A673 (cell line): Measurements from ENCODE around the gene TOMM7. TPM values are rescaled to one million over a fixed set of nuclear protein-coding genes. Genes with fewer than 3 reads are reported as not detected.

Experiments
- BruUV-seq: library from RNA; stranded (reverse); fragments of 400-500 nt; replicated peaks from 2 replicates; lab custom pipeline; 2021; lab: Mats Ljungman, UMichigan
- CTCF ChIA-PET: fragments of 300-600 bp; sonication (Branson Sonifier 250); formaldehyde crosslinking; loops from one replicate; lab custom pipeline; 2022; ENCODE audit warnings: antibody characterized with exemption; lab: Charles Lee
- POLR2A ChIA-PET: fragments of 300-600 bp; sonication (Branson Sonifier 250); formaldehyde crosslinking; loops from one replicate; lab custom pipeline; 2022; ENCODE audit warnings: antibody characterized with exemption; ENCODE audit not compliant: low non-redundant PET; lab: Charles Lee
- DNase-seq: peaks from one replicate; pipeline ENCODE4 v3.0.0-alpha.2; 2015; ENCODE audit warnings: low spot score
- H3K27ac ChIP-seq: fragments of 200-600 bp; sonication (generic); 2 replicates; pipeline ENCODE4 v1.5.1; 2016; ENCODE audit warnings: mixed run types, low read depth, mild to moderate bottlenecking, mixed read lengths, antibody characterized with exemption, low read length; ENCODE audit not compliant: poor library complexity, severe bottlenecking
- H3K27me3 ChIP-seq: fragments of 200-600 bp; sonication (generic); replicated peaks from 2 replicates; pipeline ENCODE4 v1.6.1; 2017; ENCODE audit warnings: mixed run types, low read depth, mild to moderate bottlenecking, mixed read lengths, antibody characterized with exemption, low read length; ENCODE audit not compliant: insufficient read depth, poor library complexity
- H3K36me3 ChIP-seq: fragments of 200-600 bp; sonication (generic); 2 replicates; pipeline ENCODE4 v1.6.1; 2016; ENCODE audit warnings: mixed run types, mild to moderate bottlenecking, mixed read lengths, antibody characterized with exemption, low read length; ENCODE audit not compliant: insufficient read depth, poor library complexity, severe bottlenecking
- H3K4me1 ChIP-seq: fragments of 200-600 bp; sonication (generic); 2 replicates; pipeline ENCODE4 v1.6.1; 2017; ENCODE audit warnings: mixed run types, mild to moderate bottlenecking, mixed read lengths, antibody characterized with exemption, low read length; ENCODE audit not compliant: insufficient read depth, poor library complexity, severe bottlenecking
- H3K4me3 ChIP-seq: fragments of 200-600 bp; sonication (generic); 2 replicates; pipeline ENCODE4 v1.5.1; 2016; ENCODE audit warnings: low read depth, mixed run types, mild to moderate bottlenecking, mixed read lengths, low read length; ENCODE audit not compliant: poor library complexity, severe bottlenecking
- H3K9me3 ChIP-seq: fragments of 200-600 bp; sonication (generic); 2 replicates; pipeline ENCODE4 v1.6.1; 2016; ENCODE audit warnings: mixed run types, low read depth, mild to moderate bottlenecking, mixed read lengths, antibody characterized with exemption, low read length; ENCODE audit not compliant: poor library complexity, severe bottlenecking
- EZH2 ChIP-seq: fragments of 200-600 bp; sonication (generic); IDR thresholded peaks from 2 replicates; pipeline ENCODE4 v1.6.1; 2017; ENCODE audit warnings: borderline replicate concordance, low read depth, mild to moderate bottlenecking, mixed read lengths, antibody characterized with exemption, low read length; ENCODE audit not compliant: poor library complexity, severe bottlenecking
- intact Hi-C: fragments of 100-400 bp; cut with micrococcal nuclease; formaldehyde crosslinking; loops from one replicate; pipeline ENCODE4 v1.10.0; 2022; ENCODE audit not compliant: unreplicated experiment
- total RNA-seq: library from RNA; stranded (reverse); gene quantifications from 2 replicates; pipeline ENCODE4 v1.2.3, GENCODE V29; 2021
- TF ChIP-seq, protein P1 (sequence below): fragments of 300-800, 200-600 bp; sonication (generic); conservative IDR thresholded peaks from 2 replicates; pipeline ENCODE4 v1.5.1; 2017; ENCODE audit warnings: low read depth, mild to moderate bottlenecking, antibody characterized with exemption, low read length, moderate library complexity, mixed read lengths

The TOMM7 gene
- total RNA-seq, 1 experiment from 2014 or later = 149 TPM

DNA sequence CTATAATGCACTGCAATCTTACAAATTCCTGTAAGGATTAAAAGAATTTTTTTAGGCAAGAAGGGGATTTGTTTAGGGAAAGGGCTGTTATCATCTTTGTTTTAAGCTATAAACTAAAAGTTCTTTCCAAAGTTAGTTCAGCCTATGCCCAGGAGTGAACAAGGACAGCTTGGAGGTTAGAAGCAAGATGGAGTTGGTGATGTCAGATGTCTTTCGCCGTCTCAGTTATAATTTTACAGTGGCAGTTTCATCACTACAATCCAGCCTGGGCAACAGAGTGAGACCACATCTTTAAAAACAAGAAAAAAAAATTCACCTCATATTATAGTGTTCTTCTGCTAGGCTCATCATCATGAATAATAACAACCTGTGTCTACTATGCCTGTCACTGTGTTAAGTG is 2.1 kb upstream of the TOMM7 start:
- POLR2A ChIA-PET = interaction anchor here (0.6 to 0.9 kb wide), 3 partner anchors 169 to 1658 kb away, joined by 3 to 4 read pairs (median 3); no protein-coding TSS in a partner anchor
- intact Hi-C loops = no loop called here
- Histone ChIP-seq H3K27ac (no peak overlapping the region), H3K4me1 (peaks cover 9% of the 10 kb centered on the region), H3K9me3 (no peaks in the 10 kb centered on the region), H3K36me3 (no peaks in the 10 kb centered on the region), H3K27me3 (no peaks in the 10 kb centered on the region), H3K4me3 (no peak overlapping the region)
- TF ChIP-seq, protein P1, sequence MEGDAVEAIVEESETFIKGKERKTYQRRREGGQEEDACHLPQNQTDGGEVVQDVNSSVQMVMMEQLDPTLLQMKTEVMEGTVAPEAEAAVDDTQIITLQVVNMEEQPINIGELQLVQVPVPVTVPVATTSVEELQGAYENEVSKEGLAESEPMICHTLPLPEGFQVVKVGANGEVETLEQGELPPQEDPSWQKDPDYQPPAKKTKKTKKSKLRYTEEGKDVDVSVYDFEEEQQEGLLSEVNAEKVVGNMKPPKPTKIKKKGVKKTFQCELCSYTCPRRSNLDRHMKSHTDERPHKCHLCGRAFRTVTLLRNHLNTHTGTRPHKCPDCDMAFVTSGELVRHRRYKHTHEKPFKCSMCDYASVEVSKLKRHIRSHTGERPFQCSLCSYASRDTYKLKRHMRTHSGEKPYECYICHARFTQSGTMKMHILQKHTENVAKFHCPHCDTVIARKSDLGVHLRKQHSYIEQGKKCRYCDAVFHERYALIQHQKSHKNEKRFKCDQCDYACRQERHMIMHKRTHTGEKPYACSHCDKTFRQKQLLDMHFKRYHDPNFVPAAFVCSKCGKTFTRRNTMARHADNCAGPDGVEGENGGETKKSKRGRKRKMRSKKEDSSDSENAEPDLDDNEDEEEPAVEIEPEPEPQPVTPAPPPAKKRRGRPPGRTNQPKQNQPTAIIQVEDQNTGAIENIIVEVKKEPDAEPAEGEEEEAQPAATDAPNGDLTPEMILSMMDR = no peak
- TF ChIP-seq EZH2 = no peak
- CTCF ChIA-PET = no interaction called here
- no peak for DNase-seq
- no TSS peak for BruUV-seq

DNA sequence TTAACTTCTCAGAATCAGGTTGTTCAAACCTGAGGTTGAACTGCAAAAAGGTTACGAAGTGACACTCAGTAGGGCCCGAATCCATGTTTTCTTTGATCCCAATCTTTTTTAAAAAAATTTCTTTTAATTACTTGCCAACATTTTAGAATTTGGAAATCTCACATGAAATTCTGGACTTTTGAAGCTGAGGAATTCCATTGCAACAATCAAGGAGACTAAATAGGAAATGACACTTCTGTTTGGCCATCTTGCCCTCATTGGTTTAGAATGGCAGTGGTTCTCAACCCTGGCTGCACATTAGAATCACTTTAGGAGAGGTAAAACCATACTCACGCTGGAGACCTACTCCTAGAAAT is 471 bp upstream of the TOMM7 start:
- ChIA-PET CTCF (no interaction called here), POLR2A (no interaction called here)

DNA sequence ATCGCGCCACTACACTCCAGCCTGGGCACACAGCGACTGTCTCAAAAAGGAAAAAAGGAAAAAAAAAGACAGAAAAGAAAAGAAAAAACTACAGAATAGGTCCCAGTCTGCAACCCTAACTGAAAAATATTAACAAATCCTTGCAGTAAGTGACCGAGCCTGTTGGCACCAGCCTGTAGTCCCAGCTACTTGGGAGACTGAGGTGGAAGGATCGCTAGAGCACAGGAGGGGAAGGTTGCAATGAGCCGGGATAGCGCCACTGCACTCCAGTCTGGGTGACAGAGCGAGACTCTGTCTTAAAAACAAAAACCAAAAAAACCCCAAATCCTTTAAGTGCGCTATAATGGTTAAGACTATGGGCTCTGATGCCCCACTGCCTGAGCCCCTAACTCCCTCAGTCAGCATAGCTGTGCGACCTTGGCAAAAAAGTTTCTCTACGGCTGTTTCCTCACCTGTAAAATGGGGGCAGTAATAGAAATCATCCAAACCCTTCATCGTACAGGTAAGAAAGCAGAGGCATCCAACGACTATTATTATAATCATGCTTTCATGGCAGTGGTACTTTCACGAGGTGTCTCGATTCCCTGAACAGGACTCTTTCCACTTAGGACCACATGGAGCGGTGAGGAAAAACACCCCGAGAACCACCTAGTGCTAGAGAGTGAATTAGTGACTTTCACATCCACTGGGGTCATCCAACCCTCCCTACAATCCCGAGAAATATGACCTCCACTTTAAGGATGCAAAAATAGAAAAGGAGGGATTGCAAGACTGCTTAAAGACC is 755 bp downstream of the TOMM7 start:
- POLR2A ChIA-PET = no interaction called here

More for the DNA sequence above, 471 bp upstream of the TOMM7 start:
- H3K27me3 ChIP-seq = no peaks in the 10 kb centered on the region
- no peak for TF ChIP-seq EZH2
- TF ChIP-seq, protein P1 = no peak
- H3K4me3 ChIP-seq = peak overlapping the region; percentile 95
- no peak for DNase-seq
- no peaks in the 10 kb centered on the region for H3K9me3 ChIP-seq
- intact Hi-C loops = no loop called here
- peaks cover 9% of the 10 kb centered on the region for H3K4me1 ChIP-seq
- H3K27ac ChIP-seq = peak overlapping the region; percentile 50
- TSS peak; percentile 99 for BruUV-seq
- no peaks in the 10 kb centered on the region for H3K36me3 ChIP-seq

More for the DNA sequence above, 755 bp downstream of the TOMM7 start:
- Histone ChIP-seq H3K36me3 (peaks cover 9% of the 10 kb centered on the region), H3K27me3 (no peaks in the 10 kb centered on the region), H3K4me1 (peaks cover 9% of the 10 kb centered on the region), H3K27ac (peak overlapping the region; percentile 72), H3K4me3 (peak overlapping the region; percentile 95), H3K9me3 (no peaks in the 10 kb centered on the region)
- CTCF ChIA-PET = interaction anchor here (0.6 kb wide), 1 partner anchor 13 kb away, joined by 3 read pairs; no protein-coding TSS in a partner anchor
- DNase-seq = peak; percentile 26
- BruUV-seq = TSS peak; percentile 73
- no peak for TF ChIP-seq EZH2
- TF ChIP-seq, protein P1 = no peak
- intact Hi-C loops = no loop called here
